DMS53 treated with DMSO at 0.1 percent for 48 hours (cell line): ENCODE results near the gene CPLANE1.

Experiments used
- DNase-seq: peaks from one replicate; lab custom pipeline; 2025; ENCODE audit not compliant: unreplicated experiment; lab: John Stamatoyannopoulos, UW

Gene CPLANE1

DNA sequence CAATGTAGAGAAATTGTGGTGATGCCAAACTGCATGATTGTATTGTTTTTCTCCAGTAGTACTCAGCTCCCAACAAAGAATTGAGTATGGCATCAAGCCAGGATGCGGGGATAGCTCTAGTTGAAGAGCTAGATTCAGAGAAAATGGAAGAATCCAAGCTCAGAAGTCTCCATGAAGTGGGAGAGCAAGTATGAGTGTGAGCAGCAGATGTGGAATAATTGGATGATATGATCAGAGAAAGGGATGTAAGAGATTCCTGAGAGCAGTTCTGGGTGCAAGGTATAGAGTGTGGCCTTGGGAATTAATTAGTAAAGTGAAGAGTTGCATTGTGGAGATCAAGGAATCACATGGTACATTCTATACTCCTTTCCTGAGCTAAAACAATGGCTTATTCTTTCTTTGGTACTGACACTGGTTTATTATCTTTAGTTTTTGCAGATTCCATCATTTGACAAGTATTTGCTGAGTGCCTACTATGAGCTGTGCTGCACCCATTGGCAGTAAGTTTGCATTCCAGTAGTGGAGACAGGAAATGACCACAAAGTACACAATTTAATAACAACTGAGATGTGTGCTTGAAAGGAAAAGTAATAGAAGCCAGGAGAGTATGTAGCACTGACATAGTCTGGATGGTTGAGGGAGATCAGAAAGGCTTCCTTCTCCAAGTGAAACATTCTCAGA is 177.1 kb downstream of the CPLANE1 start:
- no peak for DNase-seq

GRCh38 chr5:37071487-37071886 is 177.7 kb downstream of the CPLANE1 start:
- no peak for DNase-seq

DNA sequence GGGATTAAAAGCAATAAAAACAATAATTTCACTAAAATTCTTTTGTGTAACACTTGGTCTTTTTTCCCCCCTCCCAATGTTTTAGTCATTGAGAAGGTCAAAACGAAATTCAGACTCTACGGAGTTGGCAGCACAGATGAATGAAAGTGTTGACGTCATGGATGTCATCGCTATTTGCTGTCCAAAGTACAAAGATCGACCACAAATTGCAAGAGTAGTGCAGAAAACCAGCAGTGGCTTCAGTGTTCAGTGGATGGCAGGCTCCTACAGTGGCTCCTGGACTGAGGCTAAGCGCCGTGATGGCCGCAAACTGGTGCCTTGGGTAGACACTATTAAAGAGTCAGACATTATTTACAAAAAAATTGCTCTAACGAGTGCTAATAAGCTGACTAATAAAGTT is 184.7 kb downstream of the CPLANE1 start:
- no peak for DNase-seq

- no peak for DNase-seq
Observed at GRCh38 chr5:37063739-37064138, 185.4 kb downstream of the CPLANE1 start.

DNA sequence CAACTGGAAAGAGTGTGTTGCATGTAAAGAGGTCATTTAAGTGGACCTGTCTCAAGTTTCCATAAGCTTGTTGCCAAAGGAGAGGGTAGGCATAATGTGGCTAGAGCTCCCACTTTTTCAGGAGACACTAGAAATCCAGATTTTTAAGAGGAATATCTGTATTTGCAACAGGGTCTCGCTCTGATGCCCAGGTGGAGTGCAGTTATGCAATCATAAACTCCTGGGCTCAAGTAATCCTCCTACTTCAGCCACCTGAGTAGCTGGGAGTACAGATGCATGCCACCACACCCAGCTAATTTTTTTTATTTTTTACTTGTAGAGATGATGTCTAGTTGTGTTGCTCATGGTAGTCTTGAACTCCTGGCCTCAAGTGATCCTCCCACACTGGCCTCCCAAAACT is 189.1 kb downstream of the CPLANE1 start:
- no peak for DNase-seq

DNA sequence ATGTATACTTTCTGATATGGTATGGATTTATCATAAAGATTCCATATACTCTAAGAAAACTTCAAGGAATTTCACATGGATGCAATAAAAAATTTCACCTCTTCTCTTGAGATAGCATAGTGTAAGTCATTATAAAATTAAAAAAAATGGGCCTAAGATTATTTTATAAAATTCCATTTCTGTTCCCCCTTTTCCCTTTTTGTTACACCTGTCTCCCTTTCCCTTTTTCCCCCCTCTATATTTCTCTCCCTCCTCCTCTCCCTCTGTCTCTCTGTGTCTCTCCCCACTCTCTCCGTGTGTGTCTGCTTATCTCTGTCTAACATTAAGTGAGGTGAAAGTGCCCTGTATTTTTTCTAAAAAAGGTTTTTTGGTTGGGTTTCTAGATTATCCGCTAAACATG is 192.4 kb downstream of the CPLANE1 start:
- DNase-seq, result no peak
